ENCODE results near the gene CDH11.

The CDH11 gene

GRCh38 chr16:64900019-64900418 lies 221.8 kb downstream of the CDH11 start:
- H3K4me2 ChIP-seq (ENCODE audit: low read length), result no peak overlapping the region
- H3K9ac ChIP-seq (ENCODE audit: low read depth, low read length), result no peak overlapping the region
- H3K4me1 ChIP-seq (ENCODE audit: control insufficient read depth, insufficient read depth, low read length), result no peaks in the 10 kb centered on the region
- H3K27me3 ChIP-seq (ENCODE audit: control insufficient read depth, insufficient read depth, low read length), result no peaks in the 10 kb centered on the region
- no peaks in the 10 kb centered on the region for H3K9me3 ChIP-seq (replicated peaks; ENCODE audit: low read length)
- no peaks in the 10 kb centered on the region for H3K36me3 ChIP-seq (ENCODE audit: insufficient read depth, low read length)
- H3K4me3 ChIP-seq (ENCODE audit: low read length), result no peak overlapping the region

GRCh38 chr16:64898159-64898558 lies 223.7 kb downstream of the CDH11 start:
- Histone ChIP-seq H3K4me2 (ENCODE audit: low read length) (no peak overlapping the region), H3K4me1 (ENCODE audit: control insufficient read depth, insufficient read depth, low read length) (peaks cover 7% of the 10 kb centered on the region), H3K9ac (ENCODE audit: low read depth, low read length) (no peak overlapping the region), H3K4me3 (ENCODE audit: low read length) (no peak overlapping the region), H3K36me3 (ENCODE audit: insufficient read depth, low read length) (no peaks in the 10 kb centered on the region), H3K27me3 (ENCODE audit: control insufficient read depth, insufficient read depth, low read length) (no peaks in the 10 kb centered on the region), H3K9me3 (replicated peaks; ENCODE audit: low read length) (no peaks in the 10 kb centered on the region)

All from skeletal muscle satellite cell (primary cell).